Panc1 (cell line): Measurements from ENCODE around the gene SPATA46. TPM values are rescaled to one million over a fixed set of nuclear protein-coding genes. Genes with fewer than 3 reads are reported as not detected.

Experiments used
- ATAC-seq: fragments of 200-7000 bp; cut with Tn5 transposase; 2 replicates; pipeline ENCODE4 v1.9.1; 2020; ENCODE audit warnings: mild to moderate bottlenecking, moderate library complexity
- BruUV-seq: library from RNA; stranded (reverse); fragments of 400-500 nt; replicated peaks from 2 replicates; lab custom pipeline; 2021; lab: Mats Ljungman, UMichigan
- CTCF ChIA-PET: fragments of 300-600 bp; sonication (Branson Sonifier 250); formaldehyde crosslinking; loops from one replicate; lab custom pipeline; 2022; ENCODE audit warnings: antibody characterized with exemption; lab: Charles Lee
- POLR2A ChIA-PET: fragments of 300-600 bp; sonication (Branson Sonifier 250); formaldehyde crosslinking; loops from one replicate; lab custom pipeline; 2022; ENCODE audit warnings: antibody characterized with exemption; lab: Charles Lee
- DNase-seq: peaks from one replicate; pipeline ENCODE4 v3.0.0-alpha.2; 2010; ENCODE audit warnings: low read depth, low spot score
- H3K27ac ChIP-seq: 2 replicates; pipeline ENCODE4 v1.5.1; 2011; ENCODE audit warnings: mild to moderate bottlenecking, low read length, inconsistent platforms
- H3K27me3 ChIP-seq: fragments of 200-500 bp; sonication (Bioruptor generic); 2 replicates; pipeline ENCODE4 v1.6.0; 2014; ENCODE audit warnings: low read length, inconsistent platforms; ENCODE audit not compliant: control insufficient read depth, insufficient read depth
- H3K36me3 ChIP-seq: fragments of 200-500 bp; sonication (Bioruptor generic); 2 replicates; pipeline ENCODE4 v1.5.1; 2014; ENCODE audit warnings: inconsistent platforms, mild to moderate bottlenecking, low read length, moderate library complexity; ENCODE audit not compliant: control insufficient read depth, insufficient read depth
- H3K4me1 ChIP-seq: 2 replicates; pipeline ENCODE4 v1.5.1; 2011; ENCODE audit warnings: inconsistent platforms, mild to moderate bottlenecking, low read length, moderate library complexity; ENCODE audit not compliant: control insufficient read depth, insufficient read depth
- H3K4me3 ChIP-seq, 2 experiments: 2 replicates each; pipeline ENCODE4 v1.5.1; 2011 to 2012; ENCODE audit warnings: low read depth in 2 of 2, low read length in 2 of 2, mild to moderate bottlenecking in 2 of 2, inconsistent platforms in 1 of 2, moderate library complexity in 1 of 2
- H3K9me3 ChIP-seq: fragments of 200-500 bp; sonication (Bioruptor generic); 2 replicates; pipeline ENCODE4 v1.5.1; 2014; ENCODE audit warnings: low read depth, mild to moderate bottlenecking, inconsistent platforms, low read length, moderate library complexity; ENCODE audit not compliant: control insufficient read depth, insufficient read depth
- CTCF ChIP-seq: fragments of 450-650 bp; IDR thresholded peaks from 2 replicates; pipeline ENCODE4 v1.5.1; 2017; ENCODE audit warnings: mild to moderate bottlenecking
- POLR2AphosphoS5 ChIP-seq: IDR thresholded peaks from 2 replicates; pipeline ENCODE4 v1.6.1; 2012; ENCODE audit warnings: mild to moderate bottlenecking, low read depth, low read length, moderate library complexity
- SIN3A ChIP-seq: IDR thresholded peaks from 2 replicates; pipeline ENCODE4 v1.6.1; 2012; ENCODE audit warnings: low read depth, mild to moderate bottlenecking, low read length, moderate library complexity, borderline replicate concordance; ENCODE audit not compliant: insufficient read depth
- TCF7L2 ChIP-seq: IDR thresholded peaks from 2 replicates; pipeline ENCODE4 v1.6.1; 2011; ENCODE audit warnings: mild to moderate bottlenecking, low read depth, low read length, inconsistent platforms
- in situ Hi-C: cut with HindIII; loops from 2 replicates; pipeline ENCODE4 v1.10.0; 2016; ENCODE audit warnings: low sequenced_read_pairs, low pct_unique_long_range_greater_than_20kb
- intact Hi-C: fragments of 100-400 bp; cut with micrococcal nuclease; formaldehyde crosslinking; loops from one replicate; pipeline ENCODE4 v1.10.0; 2022; ENCODE audit not compliant: unreplicated experiment
- total RNA-seq: library from RNA; stranded (reverse); gene quantifications from one replicate; pipeline ENCODE4 v1.2.1, GENCODE V29; 2021; ENCODE audit not compliant: unreplicated experiment
- TF ChIP-seq, protein P1 (sequence below), 2 experiments: IDR thresholded peaks; 2 replicates each; pipeline ENCODE4 v1.6.1; 2011 to 2012; ENCODE audit warnings: low read depth in 2 of 2, control low read depth in 1 of 2, low read length in 1 of 2, mild to moderate bottlenecking in 1 of 2, moderate library complexity in 1 of 2; ENCODE audit not compliant: insufficient read depth in 1 of 2

Gene SPATA46
- total RNA-seq, 1 experiment from 2014 or later: not detected

DNA sequence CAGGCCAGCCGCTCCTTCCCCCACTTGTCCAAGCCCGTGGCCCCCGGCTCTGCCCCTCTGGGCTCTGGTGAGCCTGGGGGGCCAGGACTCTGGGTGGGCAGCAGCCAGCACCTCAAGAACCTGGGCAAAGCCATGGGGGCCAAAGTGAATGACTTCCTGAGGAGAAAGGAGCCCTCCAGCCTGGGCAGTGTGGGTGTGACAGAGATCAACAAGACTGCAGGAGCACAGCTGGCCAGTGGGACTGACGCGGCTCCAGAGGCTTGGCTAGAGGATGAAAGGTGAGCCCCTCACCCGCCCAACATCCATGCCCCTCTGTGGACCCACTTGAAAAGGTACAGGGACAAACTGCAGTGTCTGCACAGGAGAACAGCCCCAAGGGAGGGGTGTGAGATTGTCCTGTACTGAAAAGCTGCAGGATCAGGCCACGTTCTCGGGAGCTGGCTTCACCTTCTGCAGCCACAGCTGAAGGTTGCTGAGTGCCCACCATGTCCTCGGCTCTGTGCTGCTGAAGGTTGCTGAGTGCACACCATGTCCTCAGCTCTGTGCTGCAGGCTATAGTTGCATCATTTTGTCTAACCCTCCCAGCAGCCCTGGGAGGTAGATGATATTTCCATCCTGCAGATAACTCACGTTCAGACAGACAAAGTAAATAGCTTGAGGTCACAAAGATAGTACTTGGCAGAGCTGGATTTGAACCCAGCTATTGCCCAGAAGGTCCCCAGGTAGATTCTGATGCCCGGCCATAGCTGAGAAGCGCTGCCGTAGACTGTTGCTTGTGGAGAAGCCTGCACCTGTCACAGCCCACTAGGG, 5.5 kb upstream of the SPATA46 start:
- Histone ChIP-seq H3K36me3 (no peaks in the 10 kb centered on the region), H3K9me3 (no peaks in the 10 kb centered on the region), H3K27ac (no peak overlapping the region), H3K4me3 (no peak overlapping the region), H3K4me1 (no peaks in the 10 kb centered on the region), H3K27me3 (no peaks in the 10 kb centered on the region)
- ATAC-seq (no peak), DNase-seq (no peak)
- in situ Hi-C loops (no loop called here), intact Hi-C loops (no loop called here)
- TF ChIP-seq CTCF (no peak), SIN3A (no peak), TCF7L2 (no peak), POLR2AphosphoS5 (no peak)
- TF ChIP-seq, protein P1, sequence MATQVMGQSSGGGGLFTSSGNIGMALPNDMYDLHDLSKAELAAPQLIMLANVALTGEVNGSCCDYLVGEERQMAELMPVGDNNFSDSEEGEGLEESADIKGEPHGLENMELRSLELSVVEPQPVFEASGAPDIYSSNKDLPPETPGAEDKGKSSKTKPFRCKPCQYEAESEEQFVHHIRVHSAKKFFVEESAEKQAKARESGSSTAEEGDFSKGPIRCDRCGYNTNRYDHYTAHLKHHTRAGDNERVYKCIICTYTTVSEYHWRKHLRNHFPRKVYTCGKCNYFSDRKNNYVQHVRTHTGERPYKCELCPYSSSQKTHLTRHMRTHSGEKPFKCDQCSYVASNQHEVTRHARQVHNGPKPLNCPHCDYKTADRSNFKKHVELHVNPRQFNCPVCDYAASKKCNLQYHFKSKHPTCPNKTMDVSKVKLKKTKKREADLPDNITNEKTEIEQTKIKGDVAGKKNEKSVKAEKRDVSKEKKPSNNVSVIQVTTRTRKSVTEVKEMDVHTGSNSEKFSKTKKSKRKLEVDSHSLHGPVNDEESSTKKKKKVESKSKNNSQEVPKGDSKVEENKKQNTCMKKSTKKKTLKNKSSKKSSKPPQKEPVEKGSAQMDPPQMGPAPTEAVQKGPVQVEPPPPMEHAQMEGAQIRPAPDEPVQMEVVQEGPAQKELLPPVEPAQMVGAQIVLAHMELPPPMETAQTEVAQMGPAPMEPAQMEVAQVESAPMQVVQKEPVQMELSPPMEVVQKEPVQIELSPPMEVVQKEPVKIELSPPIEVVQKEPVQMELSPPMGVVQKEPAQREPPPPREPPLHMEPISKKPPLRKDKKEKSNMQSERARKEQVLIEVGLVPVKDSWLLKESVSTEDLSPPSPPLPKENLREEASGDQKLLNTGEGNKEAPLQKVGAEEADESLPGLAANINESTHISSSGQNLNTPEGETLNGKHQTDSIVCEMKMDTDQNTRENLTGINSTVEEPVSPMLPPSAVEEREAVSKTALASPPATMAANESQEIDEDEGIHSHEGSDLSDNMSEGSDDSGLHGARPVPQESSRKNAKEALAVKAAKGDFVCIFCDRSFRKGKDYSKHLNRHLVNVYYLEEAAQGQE (IDR thresholded peaks at IDR 0.05; ENCODE audit: insufficient read depth in 1 of 2, low read depth in 2 of 2, low read length in 1 of 2): no peak
- CTCF ChIA-PET: interaction anchor here (0.6 kb wide), 1 partner anchor 10 kb away, joined by 3 read pairs; no protein-coding TSS in a partner anchor
- no TSS peak for BruUV-seq
- POLR2A ChIA-PET: no interaction called here

DNA sequence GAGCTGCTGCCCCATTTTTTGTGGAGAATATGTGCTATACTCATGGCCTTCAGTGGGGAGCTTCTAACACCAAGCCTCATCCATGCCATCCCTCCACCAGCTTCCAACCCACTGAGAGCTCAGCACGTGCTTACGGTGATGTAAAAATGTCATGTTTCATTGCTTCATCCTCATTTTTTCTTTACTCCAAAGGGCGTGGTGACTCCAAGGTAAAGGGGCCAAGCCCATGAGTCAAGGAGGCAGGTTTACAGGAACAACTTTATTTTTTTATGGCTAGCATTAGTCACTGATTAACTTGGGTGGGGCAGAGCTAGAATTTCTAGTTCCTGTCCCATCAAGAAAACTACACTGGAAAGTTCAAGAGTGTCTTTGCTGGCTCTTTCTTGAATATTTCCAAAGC, 4.7 kb upstream of the SPATA46 start, which contains the start of gene C1orf226:
Gene C1orf226 (plus strand): TSS at position 346 of the 400 bp plus-strand sequence. CDS start 174 bp downstream, outside the sequence.
- Histone ChIP-seq H3K27me3 (no peaks in the 10 kb centered on the region), H3K36me3 (no peaks in the 10 kb centered on the region), H3K4me3 (no peak within 1 kb of the TSS), H3K9me3 (no peaks in the 10 kb centered on the region), H3K4me1 (no peaks in the 10 kb centered on the region), H3K27ac (no peak within 1 kb of the TSS)
- ChIA-PET POLR2A (no interaction called here), CTCF (no interaction called here)
- in situ Hi-C loops: no loop called here
- ATAC-seq: no peak
- no TSS peak for BruUV-seq
- no peak for DNase-seq
- no peak for TF ChIP-seq POLR2AphosphoS5
- intact Hi-C loops: no loop called here
